Measurements from ENCODE around the gene NCR3LG1. TPM values are rescaled to one million over a fixed set of nuclear protein-coding genes. Genes with fewer than 3 reads are reported as not detected.

Gene NCR3LG1
- total RNA-seq, 2 donors from 2014 or later = 1.9 to 4.2 TPM

- peak; percentile 81 for DNase-seq
- intact Hi-C loops (cut with DNase I) = loop anchor here in 1 of 2 donors (5.0 kb wide), 1 partner anchor 113 kb away; no protein-coding TSS in a partner anchor
- ATAC-seq = peak; percentile 74 to 75
Measured at GRCh38 chr11:17389211-17389956, 37.8 kb downstream of the NCR3LG1 start.

- no peak for ATAC-seq
- no peak for DNase-seq
- intact Hi-C loops (cut with DNase I) = loop anchor here in 1 of 2 donors (5.0 kb wide), 1 partner anchor 112 kb away; no protein-coding TSS in a partner anchor
Measured at GRCh38 chr11:17389957-17390649, 38.5 kb downstream of the NCR3LG1 start.

GRCh38 chr11:17391493-17392355 is 40.1 kb downstream of the NCR3LG1 start:
- intact Hi-C loops (cut with DNase I) = no loop called here
- no peak for ATAC-seq
- DNase-seq = no peak

GRCh38 chr11:17392872-17393271 is 41.3 kb downstream of the NCR3LG1 start:
- intact Hi-C loops (cut with DNase I) = no loop called here
- DNase-seq (no peak), ATAC-seq (no peak)

GRCh38 chr11:17393472-17393871 is 41.9 kb downstream of the NCR3LG1 start:
- intact Hi-C loops (cut with DNase I) = no loop called here
- no peak for ATAC-seq
- no peak for DNase-seq

- ATAC-seq = no peak
Measured at GRCh38 chr11:17394743-17395390, 43.3 kb downstream of the NCR3LG1 start.

GRCh38 chr11:17395554-17395961 is 44.0 kb downstream of the NCR3LG1 start:
- ATAC-seq = no peak
- intact Hi-C loops (cut with DNase I) = no loop called here
- DNase-seq = no peak

More at GRCh38 chr11:17394743-17395390, 43.3 kb downstream of the NCR3LG1 start:
- intact Hi-C loops (cut with DNase I) = no loop called here
- no peak for DNase-seq

- ATAC-seq = no peak
- intact Hi-C loops (cut with DNase I) = no loop called here
- no peak for DNase-seq
Measured at GRCh38 chr11:17395978-17396377, 44.4 kb downstream of the NCR3LG1 start.

- ATAC-seq = no peak
- DNase-seq = no peak
- intact Hi-C loops (cut with DNase I) = no loop called here
Measured at GRCh38 chr11:17396598-17397310, 45.2 kb downstream of the NCR3LG1 start.

- intact Hi-C loops (cut with DNase I) = no loop called here
- no peak for ATAC-seq
- no peak for DNase-seq
Measured at GRCh38 chr11:17397311-17398002, 45.9 kb downstream of the NCR3LG1 start.

- intact Hi-C loops (cut with DNase I) = no loop called here
- no peak for DNase-seq
- ATAC-seq = no peak
Measured at GRCh38 chr11:17399236-17399635, 47.6 kb downstream of the NCR3LG1 start.

- intact Hi-C loops (cut with DNase I) = no loop called here
- no peak for DNase-seq
- ATAC-seq = no peak
Measured at GRCh38 chr11:17400048-17400775, 48.6 kb downstream of the NCR3LG1 start.

- ATAC-seq (peak in 1 of 2 donors; percentile 13), DNase-seq (no peak)
- intact Hi-C loops (cut with DNase I) = no loop called here
Measured at GRCh38 chr11:17401316-17401715, 49.7 kb downstream of the NCR3LG1 start.

- intact Hi-C loops (cut with DNase I) = no loop called here
- DNase-seq = no peak
- no peak for ATAC-seq
Measured at GRCh38 chr11:17401841-17402240, 50.2 kb downstream of the NCR3LG1 start.

GRCh38 chr11:17402486-17402885 is 50.9 kb downstream of the NCR3LG1 start:
- no peak for DNase-seq
- intact Hi-C loops (cut with DNase I) = no loop called here
- no peak for ATAC-seq

GRCh38 chr11:17403980-17404759 is 52.6 kb downstream of the NCR3LG1 start:
- no peak for DNase-seq
- intact Hi-C loops (cut with DNase I) = no loop called here

More at GRCh38 chr11:17403980-17404759, 52.6 kb downstream of the NCR3LG1 start:
- ATAC-seq = no peak
